ENCODE data around the gene CYRIA.

DNA sequence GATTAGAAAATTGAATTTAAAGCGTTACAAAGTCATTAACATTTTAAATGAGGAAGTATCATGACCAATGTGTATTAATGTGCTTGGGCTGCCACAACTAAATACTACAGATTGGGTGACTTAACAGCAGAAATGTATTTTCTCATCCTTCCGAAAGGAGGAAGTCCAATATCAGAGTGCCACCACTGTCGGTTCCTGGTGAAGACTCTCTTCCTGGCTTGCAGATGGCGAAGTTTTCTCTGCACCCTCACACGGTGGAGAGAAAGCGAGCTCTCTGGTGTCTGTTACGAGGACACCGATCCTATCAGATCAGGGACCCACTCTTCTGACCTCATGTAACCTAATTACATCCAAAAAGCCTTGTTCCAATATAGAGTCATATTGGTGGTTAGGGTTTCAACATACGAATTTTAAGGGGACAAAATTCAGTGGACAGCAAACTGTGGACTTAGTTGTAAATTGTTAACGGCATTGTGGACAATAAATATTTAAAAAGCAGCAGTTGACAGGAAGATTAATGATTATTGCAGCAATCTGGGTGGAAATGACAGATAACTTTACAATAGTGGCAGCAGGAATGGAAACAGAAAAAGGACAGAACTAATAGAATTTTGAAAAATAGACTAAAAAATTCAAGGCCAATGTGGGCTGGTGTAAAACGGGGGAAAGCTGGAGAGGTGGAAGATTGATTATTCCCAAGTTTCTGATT lies 35.1 kb upstream of the CYRIA start:
- TF ChIP-seq, protein P1, sequence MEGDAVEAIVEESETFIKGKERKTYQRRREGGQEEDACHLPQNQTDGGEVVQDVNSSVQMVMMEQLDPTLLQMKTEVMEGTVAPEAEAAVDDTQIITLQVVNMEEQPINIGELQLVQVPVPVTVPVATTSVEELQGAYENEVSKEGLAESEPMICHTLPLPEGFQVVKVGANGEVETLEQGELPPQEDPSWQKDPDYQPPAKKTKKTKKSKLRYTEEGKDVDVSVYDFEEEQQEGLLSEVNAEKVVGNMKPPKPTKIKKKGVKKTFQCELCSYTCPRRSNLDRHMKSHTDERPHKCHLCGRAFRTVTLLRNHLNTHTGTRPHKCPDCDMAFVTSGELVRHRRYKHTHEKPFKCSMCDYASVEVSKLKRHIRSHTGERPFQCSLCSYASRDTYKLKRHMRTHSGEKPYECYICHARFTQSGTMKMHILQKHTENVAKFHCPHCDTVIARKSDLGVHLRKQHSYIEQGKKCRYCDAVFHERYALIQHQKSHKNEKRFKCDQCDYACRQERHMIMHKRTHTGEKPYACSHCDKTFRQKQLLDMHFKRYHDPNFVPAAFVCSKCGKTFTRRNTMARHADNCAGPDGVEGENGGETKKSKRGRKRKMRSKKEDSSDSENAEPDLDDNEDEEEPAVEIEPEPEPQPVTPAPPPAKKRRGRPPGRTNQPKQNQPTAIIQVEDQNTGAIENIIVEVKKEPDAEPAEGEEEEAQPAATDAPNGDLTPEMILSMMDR (conservative IDR thresholded peaks at IDR 0.05; ENCODE audit: low read depth, low read length) = no peak
- no peak for TF ChIP-seq EZH2 (IDR thresholded peaks at IDR 0.05; ENCODE audit: borderline replicate concordance, low read depth, low read length, poor library complexity, severe bottlenecking)
